Endothelial cell of umbilical vein (primary cell): ENCODE measurements around the gene GPR155.

Experiments
- POLR2A ChIP-seq: IDR thresholded peaks from 2 replicates; pipeline ENCODE4 v1.6.1; 2012; ENCODE audit warnings: low read depth, mild to moderate bottlenecking, control low read depth, low read length
- TF ChIP-seq, protein P1 (sequence below), 2 donors: IDR thresholded peaks; 1 replicate in 1 of 2; 2 replicates in 1 of 2; pipeline ENCODE4 v1.5.1; 2011; ENCODE audit warnings: low read length in 2 of 2, mild to moderate bottlenecking in 2 of 2, moderate library complexity in 2 of 2, control low read depth in 1 of 2, inconsistent platforms in 1 of 2, low read depth in 1 of 2; ENCODE audit not compliant: insufficient read depth in 1 of 2; ENCODE audit errors: extremely low read depth in 1 of 2

DNA sequence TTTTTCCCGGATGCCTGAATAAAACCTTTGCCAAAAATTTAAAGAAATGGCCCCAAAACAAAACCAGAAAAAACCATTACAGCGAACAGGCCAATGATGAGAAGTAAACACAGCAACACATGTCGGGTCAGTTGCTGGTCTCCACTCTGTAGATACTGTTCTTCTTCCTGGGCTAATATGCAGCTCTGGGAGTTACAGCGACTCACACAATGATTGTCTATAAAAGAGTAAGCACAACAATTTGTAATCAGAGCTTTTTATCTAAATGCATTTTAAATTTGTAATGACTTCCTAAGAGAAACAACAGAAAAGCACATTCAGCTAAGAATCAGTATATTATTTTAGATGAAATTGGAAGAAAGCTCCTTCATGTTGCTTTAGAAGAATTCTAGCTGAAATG is 40.3 kb downstream of the GPR155 start:
- TF ChIP-seq, protein P1, sequence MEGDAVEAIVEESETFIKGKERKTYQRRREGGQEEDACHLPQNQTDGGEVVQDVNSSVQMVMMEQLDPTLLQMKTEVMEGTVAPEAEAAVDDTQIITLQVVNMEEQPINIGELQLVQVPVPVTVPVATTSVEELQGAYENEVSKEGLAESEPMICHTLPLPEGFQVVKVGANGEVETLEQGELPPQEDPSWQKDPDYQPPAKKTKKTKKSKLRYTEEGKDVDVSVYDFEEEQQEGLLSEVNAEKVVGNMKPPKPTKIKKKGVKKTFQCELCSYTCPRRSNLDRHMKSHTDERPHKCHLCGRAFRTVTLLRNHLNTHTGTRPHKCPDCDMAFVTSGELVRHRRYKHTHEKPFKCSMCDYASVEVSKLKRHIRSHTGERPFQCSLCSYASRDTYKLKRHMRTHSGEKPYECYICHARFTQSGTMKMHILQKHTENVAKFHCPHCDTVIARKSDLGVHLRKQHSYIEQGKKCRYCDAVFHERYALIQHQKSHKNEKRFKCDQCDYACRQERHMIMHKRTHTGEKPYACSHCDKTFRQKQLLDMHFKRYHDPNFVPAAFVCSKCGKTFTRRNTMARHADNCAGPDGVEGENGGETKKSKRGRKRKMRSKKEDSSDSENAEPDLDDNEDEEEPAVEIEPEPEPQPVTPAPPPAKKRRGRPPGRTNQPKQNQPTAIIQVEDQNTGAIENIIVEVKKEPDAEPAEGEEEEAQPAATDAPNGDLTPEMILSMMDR (IDR thresholded peaks at IDR 0.05; ENCODE audit: extremely low read depth in 1 of 2, insufficient read depth in 1 of 2, low read depth in 1 of 2, low read length in 2 of 2), result no peak
- TF ChIP-seq POLR2A, result no peak
